GM23248 (cell line): ENCODE measurements around the gene SNTN.

ENCODE experiments used
- EZH2 ChIP-seq: fragments of 200-600 bp; sonication (generic); IDR thresholded peaks from 2 replicates; pipeline ENCODE4 v1.6.1; 2018; ENCODE audit warnings: antibody characterized with exemption, mild to moderate bottlenecking; ENCODE audit not compliant: insufficient read depth, poor library complexity, severe bottlenecking
- EZH2phosphoT487 ChIP-seq: fragments of 200-600 bp; sonication (generic); IDR thresholded peaks from 2 replicates; pipeline ENCODE4 v1.6.1; 2018; ENCODE audit warnings: antibody characterized with exemption, moderate library complexity, mild to moderate bottlenecking, low read depth; ENCODE audit not compliant: insufficient read depth

DNA sequence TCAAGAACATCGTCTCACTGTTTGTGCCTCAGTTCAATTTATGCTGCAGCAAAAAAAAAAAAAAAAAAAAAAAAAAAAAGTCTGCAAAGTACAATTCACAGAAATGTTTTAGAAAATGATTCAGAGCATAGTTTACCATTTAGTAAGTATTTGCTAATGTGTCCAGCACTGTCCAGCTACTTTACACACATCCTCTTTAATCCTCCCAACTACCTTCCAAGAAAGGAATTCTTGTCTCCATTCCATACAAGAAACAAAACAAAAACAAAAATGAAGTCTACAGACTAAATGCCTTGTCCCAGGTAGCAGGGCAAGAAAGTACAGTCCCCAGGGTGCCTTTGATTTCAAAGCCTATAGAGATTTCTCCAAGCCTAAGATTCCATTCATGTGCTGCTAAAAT lies 38.9 kb upstream of the SNTN start:
- TF ChIP-seq EZH2 (no peak), EZH2phosphoT487 (no peak)
